Bronchial epithelial cell (primary cell): Measurements from ENCODE around the gene RNF41. TPM values are rescaled to one million over a fixed set of nuclear protein-coding genes. Genes with fewer than 3 reads are reported as not detected.

Experiments used
- DNase-seq: peaks from one replicate; pipeline ENCODE4 v3.0.0-alpha.2; 2010; ENCODE audit warnings: low read depth
- FAIRE-seq: peaks from 2 replicates; lab custom pipeline; 2011; peaks lifted over from hg19 to GRCh38; lab: Jason Lieb, UNC
- H3K27me3 ChIP-seq: 2 replicates; pipeline ENCODE4 v1.5.1; 2011; ENCODE audit warnings: low read length; ENCODE audit not compliant: control insufficient read depth, insufficient read depth
- H3K36me3 ChIP-seq: 2 replicates; pipeline ENCODE4 v1.5.1; 2011; ENCODE audit warnings: low read length; ENCODE audit not compliant: control insufficient read depth, insufficient read depth
- H3K4me3 ChIP-seq: 2 replicates; pipeline ENCODE4 v1.5.1; 2011; ENCODE audit warnings: mild to moderate bottlenecking, low read depth, low read length, control low read depth
- total RNA-seq: library from RNA; depleted of rRNA; stranded (reverse); fragments of >200 nt; gene quantifications from 2 replicates; pipeline ENCODE4 v1.2.1, GENCODE V29; 2014
- TF ChIP-seq, protein P1 (sequence below): IDR thresholded peaks from 2 replicates; pipeline ENCODE4 v1.5.1; 2011; ENCODE audit warnings: mild to moderate bottlenecking, moderate library complexity, low read length, control low read depth, inconsistent platforms; ENCODE audit not compliant: insufficient read depth, severe bottlenecking

The RNF41 gene
- total RNA-seq, 1 donor from 2014 or later, result 102 TPM

DNA sequence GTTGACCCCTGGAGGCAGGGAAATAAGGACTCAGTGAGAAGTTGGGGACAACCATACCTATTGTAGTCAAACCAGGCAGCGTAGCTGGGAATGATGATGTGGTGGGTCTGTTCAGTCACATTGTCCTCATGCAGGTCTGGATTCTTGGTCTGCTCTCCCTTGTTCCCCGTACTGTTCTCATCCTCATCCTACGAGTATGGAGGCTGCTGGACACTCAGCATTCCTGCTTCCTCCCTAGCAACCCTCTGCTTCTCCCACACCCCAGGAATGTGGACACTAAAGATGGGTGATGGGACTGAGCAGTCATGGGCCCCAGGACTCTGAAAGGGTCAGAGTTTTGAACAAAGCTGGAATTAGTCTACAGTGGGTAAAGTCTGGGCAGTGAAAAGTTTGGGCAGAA, 43.4 kb downstream of the RNF41 start:
- H3K27me3 ChIP-seq, result no peaks in the 10 kb centered on the region
- TF ChIP-seq, protein P1, sequence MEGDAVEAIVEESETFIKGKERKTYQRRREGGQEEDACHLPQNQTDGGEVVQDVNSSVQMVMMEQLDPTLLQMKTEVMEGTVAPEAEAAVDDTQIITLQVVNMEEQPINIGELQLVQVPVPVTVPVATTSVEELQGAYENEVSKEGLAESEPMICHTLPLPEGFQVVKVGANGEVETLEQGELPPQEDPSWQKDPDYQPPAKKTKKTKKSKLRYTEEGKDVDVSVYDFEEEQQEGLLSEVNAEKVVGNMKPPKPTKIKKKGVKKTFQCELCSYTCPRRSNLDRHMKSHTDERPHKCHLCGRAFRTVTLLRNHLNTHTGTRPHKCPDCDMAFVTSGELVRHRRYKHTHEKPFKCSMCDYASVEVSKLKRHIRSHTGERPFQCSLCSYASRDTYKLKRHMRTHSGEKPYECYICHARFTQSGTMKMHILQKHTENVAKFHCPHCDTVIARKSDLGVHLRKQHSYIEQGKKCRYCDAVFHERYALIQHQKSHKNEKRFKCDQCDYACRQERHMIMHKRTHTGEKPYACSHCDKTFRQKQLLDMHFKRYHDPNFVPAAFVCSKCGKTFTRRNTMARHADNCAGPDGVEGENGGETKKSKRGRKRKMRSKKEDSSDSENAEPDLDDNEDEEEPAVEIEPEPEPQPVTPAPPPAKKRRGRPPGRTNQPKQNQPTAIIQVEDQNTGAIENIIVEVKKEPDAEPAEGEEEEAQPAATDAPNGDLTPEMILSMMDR, result no peak
- DNase-seq (no peak), FAIRE-seq (no peak)
- H3K36me3 ChIP-seq, result peaks cover 26% of the 10 kb centered on the region
- no peak overlapping the region for H3K4me3 ChIP-seq

DNA sequence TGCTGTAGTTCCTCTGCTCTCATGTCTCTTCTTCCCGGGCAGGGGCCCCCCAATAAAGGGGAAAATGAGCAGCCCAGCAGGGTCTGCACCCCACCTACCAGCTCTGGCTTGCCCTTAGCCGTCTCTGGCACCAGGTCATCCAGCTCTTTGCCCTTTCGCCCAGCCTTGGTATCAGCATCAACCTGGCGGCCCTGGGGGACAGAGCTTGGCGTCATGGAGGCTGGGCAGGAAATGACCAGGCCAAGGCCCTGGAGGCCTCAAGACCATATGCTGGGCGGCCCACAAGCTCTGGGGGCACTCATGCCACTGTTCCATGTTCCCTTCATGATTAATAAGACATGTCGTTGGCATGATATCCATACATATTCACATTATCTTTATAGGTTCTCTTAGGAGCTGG, 48.9 kb downstream of the RNF41 start:
- DNase-seq (no peak), FAIRE-seq (no peak)
- Histone ChIP-seq H3K36me3 (peaks cover 30% of the 10 kb centered on the region), H3K4me3 (no peak overlapping the region), H3K27me3 (no peaks in the 10 kb centered on the region)
- TF ChIP-seq, protein P1, result no peak

DNA sequence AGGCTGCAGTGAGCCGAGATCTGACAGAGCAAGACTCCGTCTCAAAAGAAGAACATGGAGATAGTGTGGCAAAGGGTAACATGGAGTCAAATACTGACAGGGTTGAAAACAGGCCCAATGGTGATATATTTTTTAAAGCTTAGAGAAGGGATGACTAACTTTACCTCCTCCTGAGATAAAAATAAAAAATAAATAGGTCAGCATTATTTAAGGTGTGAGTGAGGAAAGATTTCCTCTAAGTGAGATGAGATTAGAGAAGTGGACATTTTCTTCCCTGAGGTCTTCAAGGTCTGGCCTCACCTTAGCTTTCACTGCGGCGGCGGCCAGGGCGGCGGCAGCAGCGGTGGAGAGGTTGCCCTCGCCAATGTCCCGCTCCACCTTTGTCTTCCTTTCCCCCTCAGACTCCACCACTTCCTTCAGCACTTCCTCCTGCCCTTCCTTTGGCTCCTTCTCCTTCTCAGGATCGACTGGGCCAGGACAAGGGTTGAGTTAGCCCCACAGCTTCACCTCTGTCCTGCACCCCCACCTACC, 52.4 kb downstream of the RNF41 start:
- TF ChIP-seq, protein P1, result no peak
- Histone ChIP-seq H3K27me3 (no peaks in the 10 kb centered on the region), H3K36me3 (peaks cover 37% of the 10 kb centered on the region), H3K4me3 (no peak overlapping the region)
- no peak for DNase-seq
- FAIRE-seq, result no peak

DNA sequence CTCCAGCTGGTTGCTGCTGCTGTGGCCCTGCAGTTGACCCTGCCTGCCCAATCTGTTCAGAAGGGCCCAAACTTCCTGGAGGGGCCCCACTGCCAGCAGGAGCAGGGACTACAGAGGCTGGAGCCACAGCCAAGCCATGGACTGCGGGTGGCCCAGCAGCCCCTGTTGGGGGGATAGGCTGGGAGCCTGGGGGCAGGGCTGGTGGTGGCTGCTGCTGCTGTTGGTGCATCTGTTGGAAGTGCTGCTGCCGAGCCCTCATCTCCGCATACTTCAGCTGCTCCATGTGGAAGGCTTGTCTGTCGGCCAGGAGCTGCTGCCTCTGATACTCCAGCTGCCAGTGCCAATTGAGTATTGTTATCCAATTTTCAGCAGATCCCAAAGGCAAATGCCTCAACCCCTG, 56.4 kb downstream of the RNF41 start:
- TF ChIP-seq, protein P1, result no peak
- no peak for FAIRE-seq
- Histone ChIP-seq H3K36me3 (peaks cover 42% of the 10 kb centered on the region), H3K4me3 (no peak overlapping the region), H3K27me3 (no peaks in the 10 kb centered on the region)
- no peak for DNase-seq

DNA sequence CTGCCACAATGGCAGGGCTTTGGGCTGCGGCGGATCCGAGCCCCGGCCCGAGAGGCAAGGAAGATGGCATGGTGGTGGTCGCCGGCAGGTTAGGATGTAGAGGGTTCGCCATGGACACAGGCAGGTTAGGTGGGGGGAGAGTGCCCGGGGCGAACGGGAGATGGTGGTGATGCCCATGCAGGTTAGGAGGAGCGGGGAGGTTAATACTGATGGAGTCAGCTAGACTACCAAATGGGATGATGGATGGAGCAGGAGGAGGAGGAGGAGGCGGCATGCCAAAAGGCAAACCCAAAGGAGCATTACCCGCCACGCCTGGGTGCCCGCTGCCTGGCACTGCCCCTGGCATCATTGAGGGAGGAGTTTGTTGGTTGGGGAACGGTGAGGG, 57.4 kb downstream of the RNF41 start:
- TF ChIP-seq, protein P1, result no peak
- DNase-seq (no peak), FAIRE-seq (no peak)
- Histone ChIP-seq H3K36me3 (peaks cover 44% of the 10 kb centered on the region), H3K27me3 (no peaks in the 10 kb centered on the region), H3K4me3 (no peak overlapping the region)
